GM23338 (cell line): ENCODE measurements around the gene MRPL27. TPM values are rescaled to one million over a fixed set of nuclear protein-coding genes. Genes with fewer than 3 reads are reported as not detected.

Experiments
- ATAC-seq: fragments of 200-7000 bp; cut with Tn5 transposase; 3 replicates; pipeline ENCODE4 v1.9.1; 2020
- DNase-seq: peaks from one replicate; pipeline ENCODE4 v3.0.0-alpha.2; 2015; ENCODE audit warnings: low spot score
- H2AFZ ChIP-seq: fragments of 200-600 bp; sonication (generic); 2 replicates; pipeline ENCODE4 v1.8.0; 2016; ENCODE audit warnings: antibody characterized with exemption, mild to moderate bottlenecking, moderate library complexity
- H3F3A ChIP-seq: fragments of 200-600 bp; sonication (generic); replicated peaks from 2 replicates; pipeline ENCODE4 v1.8.0; 2017; ENCODE audit warnings: antibody characterized with exemption, mixed run types, low read depth
- H3K27ac ChIP-seq: fragments of 200-600 bp; sonication (generic); 2 replicates; pipeline ENCODE4 v1.6.1; 2016; ENCODE audit warnings: low read depth
- H3K27me3 ChIP-seq: fragments of 200-600 bp; sonication (generic); 2 replicates; pipeline ENCODE4 v1.8.0; 2016; ENCODE audit warnings: mild to moderate bottlenecking, mixed run types, moderate library complexity; ENCODE audit not compliant: insufficient read depth
- H3K36me3 ChIP-seq: fragments of 200-600 bp; sonication (generic); 2 replicates; pipeline ENCODE4 v1.8.0; 2016; ENCODE audit warnings: mild to moderate bottlenecking; ENCODE audit not compliant: insufficient read depth
- H3K4me1 ChIP-seq: fragments of 200-600 bp; sonication (generic); 2 replicates; pipeline ENCODE4 v1.8.0; 2016; ENCODE audit warnings: mild to moderate bottlenecking, moderate library complexity; ENCODE audit not compliant: insufficient read depth
- H3K4me2 ChIP-seq: fragments of 200-600 bp; sonication (generic); 2 replicates; pipeline ENCODE4 v1.7.1; 2017; ENCODE audit warnings: mixed run types
- H3K4me3 ChIP-seq: fragments of 200-600 bp; sonication (generic); 2 replicates; pipeline ENCODE4 v1.6.1; 2016; ENCODE audit warnings: mixed run types
- H3K79me2 ChIP-seq: fragments of 200-600 bp; sonication (generic); replicated peaks from 2 replicates; pipeline ENCODE4 v1.8.0; 2017; ENCODE audit warnings: mild to moderate bottlenecking; ENCODE audit not compliant: insufficient read depth
- H3K9me2 ChIP-seq: fragments of 200-600 bp; sonication (generic); 2 replicates; pipeline ENCODE4 v1.8.0; 2017; ENCODE audit not compliant: insufficient read depth
- H4K20me1 ChIP-seq: fragments of 200-600 bp; sonication (generic); replicated peaks from 2 replicates; pipeline ENCODE4 v1.8.0; 2017; ENCODE audit warnings: mild to moderate bottlenecking; ENCODE audit not compliant: insufficient read depth
- H3K27ac Mint-ChIP-seq: 2 replicates; pipeline ENCODE4 v1.8.0; 2020; ENCODE audit warnings: inconsistent platforms, mild to moderate bottlenecking, moderate library complexity, mixed read lengths
- H3K27me3 Mint-ChIP-seq: 3 replicates; pipeline ENCODE4 v1.8.0; 2022; ENCODE audit warnings: low read depth, mild to moderate bottlenecking, moderate library complexity, mixed read lengths, inconsistent platforms; ENCODE audit not compliant: insufficient read depth, poor library complexity
- H3K36me3 Mint-ChIP-seq: 3 replicates; pipeline ENCODE4 v1.8.0; 2021; ENCODE audit warnings: low read depth, mild to moderate bottlenecking, inconsistent platforms, moderate library complexity, mixed read lengths
- H3K4me1 Mint-ChIP-seq: 3 replicates; pipeline ENCODE4 v1.8.0; 2020; ENCODE audit warnings: mild to moderate bottlenecking, inconsistent platforms, mixed read lengths
- H3K4me3 Mint-ChIP-seq: 3 replicates; pipeline ENCODE4 v1.8.0; 2021; ENCODE audit warnings: moderate library complexity, mild to moderate bottlenecking, inconsistent platforms, mixed read lengths
- H3K9me3 Mint-ChIP-seq: 3 replicates; pipeline ENCODE4 v1.8.0; 2020; ENCODE audit warnings: moderate library complexity, mild to moderate bottlenecking, inconsistent platforms, mixed read lengths
- EZH2 ChIP-seq: fragments of 200-600 bp; sonication (generic); IDR thresholded peaks from one replicate; pipeline ENCODE4 v1.8.0; 2017; ENCODE audit warnings: antibody characterized with exemption, mild to moderate bottlenecking, low read depth; ENCODE audit not compliant: unreplicated experiment
- JUNB ChIP-seq: IDR thresholded peaks from one replicate; pipeline ENCODE4 v1.6.1; 2016; ENCODE audit warnings: antibody characterized with exemption; ENCODE audit not compliant: unreplicated experiment
- NANOG ChIP-seq: IDR thresholded peaks from 2 replicates; pipeline ENCODE4 v1.6.1; 2016; ENCODE audit warnings: antibody characterized with exemption, borderline replicate concordance
- STAT1 ChIP-seq: IDR thresholded peaks from one replicate; pipeline ENCODE4 v1.6.1; 2016; ENCODE audit warnings: antibody characterized with exemption; ENCODE audit not compliant: unreplicated experiment
- ZNF114 ChIP-seq: fragments of 250-450 bp; sonication (Bioruptor Pico); IDR thresholded peaks from 2 replicates; pipeline ENCODE4 v1.5.0; 2020; ENCODE audit warnings: mild to moderate bottlenecking, moderate library complexity
- ZNF331 ChIP-seq: fragments of 250-450 bp; sonication (Bioruptor Pico); IDR thresholded peaks from 2 replicates; pipeline ENCODE4 v1.5.0; 2020; ENCODE audit warnings: low read depth, mild to moderate bottlenecking, moderate library complexity
- polyA plus RNA-seq: library from polyadenylated mRNA; unstranded; fragments of >200 nt; fragmentation: Nextera tagmentation; extraction: Ambion mirVana; gene quantifications from 2 replicates; pipeline ENCODE4 v1.2.1, GENCODE V29; 2016
- total RNA-seq: library from RNA; depleted of rRNA; stranded (reverse); fragments of >200 nt; shearing (Covaris generic); gene quantifications from 2 replicates; pipeline ENCODE4 v1.2.3, GENCODE V29; 2014
- TF ChIP-seq, protein P1 (sequence below), 2 experiments: fragments of 200-600 bp in 1 of 2; sonication (generic) in 1 of 2; conservative IDR thresholded peaks; 2 replicates each; pipeline versions ENCODE4 v1.5.1 to v1.6.1; 2016 to 2017; ENCODE audit warnings: antibody characterized with exemption in 2 of 2, low read depth in 2 of 2, mild to moderate bottlenecking in 2 of 2, moderate library complexity in 1 of 2
- TF ChIP-seq, protein P2 (sequence below): fragments of 250-450 bp; sonication (Bioruptor Pico); IDR thresholded peaks from 2 replicates; pipeline ENCODE4 v1.5.0; 2020; ENCODE audit warnings: mild to moderate bottlenecking, moderate library complexity

MRPL27 gene
- total and polyA plus RNA-seq, 2 experiments from 2014 or later: 74.3 to 227 TPM

DNA sequence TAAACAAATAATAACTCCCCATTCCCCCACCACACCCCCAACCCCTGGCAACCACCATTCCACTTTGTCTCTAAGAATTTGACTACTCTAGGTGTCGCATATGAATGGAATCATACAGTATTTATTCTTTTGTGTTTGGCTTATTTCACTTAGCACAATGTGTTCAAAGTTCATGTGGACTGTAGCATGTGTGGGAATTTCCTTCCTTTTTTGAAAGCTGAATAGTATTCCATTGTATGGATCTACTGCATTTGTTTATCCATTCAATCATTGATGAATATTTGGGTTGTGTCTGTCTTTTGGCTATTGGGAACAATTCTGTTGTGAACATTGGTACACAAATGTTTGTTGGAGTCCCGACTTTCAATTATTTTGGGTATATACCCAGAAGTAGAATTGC, 49.8 kb upstream of the MRPL27 start:
- Mint-ChIP-seq H3K27me3 (peaks cover 12% of the 10 kb centered on the region), H3K27ac (no peak overlapping the region), H3K4me1 (peaks cover 22% of the 10 kb centered on the region), H3K4me3 (no peak overlapping the region), H3K36me3 (peaks cover 7% of the 10 kb centered on the region; the same call in 2 of the 3 replicates), H3K9me3 (peaks cover 20% of the 10 kb centered on the region)
- Histone ChIP-seq H3K36me3 (no peaks in the 10 kb centered on the region), H3K27ac (no peak overlapping the region), H3F3A (peaks cover 7% of the 10 kb centered on the region; the same call in 1 of the 2 replicates), H2AFZ (no peak overlapping the region), H3K79me2 (0 out of 2 replicates have a peak, but pooled peaks cover under 1% of the 10 kb centered on the region), H3K4me2 (no peak overlapping the region), H4K20me1 (no peaks in the 10 kb centered on the region), H3K4me3 (no peak overlapping the region), H3K9me2 (no peaks in the 10 kb centered on the region), H3K27me3 (peaks cover 13% of the 10 kb centered on the region; the same call in 1 of the 2 replicates), H3K4me1 (peaks cover 18% of the 10 kb centered on the region)
- TF ChIP-seq ZNF114 (CRISPR knock-in tag): no peak
- TF ChIP-seq, protein P1, sequence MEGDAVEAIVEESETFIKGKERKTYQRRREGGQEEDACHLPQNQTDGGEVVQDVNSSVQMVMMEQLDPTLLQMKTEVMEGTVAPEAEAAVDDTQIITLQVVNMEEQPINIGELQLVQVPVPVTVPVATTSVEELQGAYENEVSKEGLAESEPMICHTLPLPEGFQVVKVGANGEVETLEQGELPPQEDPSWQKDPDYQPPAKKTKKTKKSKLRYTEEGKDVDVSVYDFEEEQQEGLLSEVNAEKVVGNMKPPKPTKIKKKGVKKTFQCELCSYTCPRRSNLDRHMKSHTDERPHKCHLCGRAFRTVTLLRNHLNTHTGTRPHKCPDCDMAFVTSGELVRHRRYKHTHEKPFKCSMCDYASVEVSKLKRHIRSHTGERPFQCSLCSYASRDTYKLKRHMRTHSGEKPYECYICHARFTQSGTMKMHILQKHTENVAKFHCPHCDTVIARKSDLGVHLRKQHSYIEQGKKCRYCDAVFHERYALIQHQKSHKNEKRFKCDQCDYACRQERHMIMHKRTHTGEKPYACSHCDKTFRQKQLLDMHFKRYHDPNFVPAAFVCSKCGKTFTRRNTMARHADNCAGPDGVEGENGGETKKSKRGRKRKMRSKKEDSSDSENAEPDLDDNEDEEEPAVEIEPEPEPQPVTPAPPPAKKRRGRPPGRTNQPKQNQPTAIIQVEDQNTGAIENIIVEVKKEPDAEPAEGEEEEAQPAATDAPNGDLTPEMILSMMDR (conservative IDR thresholded peaks at IDR 0.05; ENCODE audit: low read depth in 2 of 2): no peak
- no peak for TF ChIP-seq ZNF331 (CRISPR knock-in tag)
- no peak for TF ChIP-seq NANOG
- TF ChIP-seq JUNB: no peak
- no peak for TF ChIP-seq EZH2
- no peak for TF ChIP-seq STAT1
- TF ChIP-seq, protein P2, sequence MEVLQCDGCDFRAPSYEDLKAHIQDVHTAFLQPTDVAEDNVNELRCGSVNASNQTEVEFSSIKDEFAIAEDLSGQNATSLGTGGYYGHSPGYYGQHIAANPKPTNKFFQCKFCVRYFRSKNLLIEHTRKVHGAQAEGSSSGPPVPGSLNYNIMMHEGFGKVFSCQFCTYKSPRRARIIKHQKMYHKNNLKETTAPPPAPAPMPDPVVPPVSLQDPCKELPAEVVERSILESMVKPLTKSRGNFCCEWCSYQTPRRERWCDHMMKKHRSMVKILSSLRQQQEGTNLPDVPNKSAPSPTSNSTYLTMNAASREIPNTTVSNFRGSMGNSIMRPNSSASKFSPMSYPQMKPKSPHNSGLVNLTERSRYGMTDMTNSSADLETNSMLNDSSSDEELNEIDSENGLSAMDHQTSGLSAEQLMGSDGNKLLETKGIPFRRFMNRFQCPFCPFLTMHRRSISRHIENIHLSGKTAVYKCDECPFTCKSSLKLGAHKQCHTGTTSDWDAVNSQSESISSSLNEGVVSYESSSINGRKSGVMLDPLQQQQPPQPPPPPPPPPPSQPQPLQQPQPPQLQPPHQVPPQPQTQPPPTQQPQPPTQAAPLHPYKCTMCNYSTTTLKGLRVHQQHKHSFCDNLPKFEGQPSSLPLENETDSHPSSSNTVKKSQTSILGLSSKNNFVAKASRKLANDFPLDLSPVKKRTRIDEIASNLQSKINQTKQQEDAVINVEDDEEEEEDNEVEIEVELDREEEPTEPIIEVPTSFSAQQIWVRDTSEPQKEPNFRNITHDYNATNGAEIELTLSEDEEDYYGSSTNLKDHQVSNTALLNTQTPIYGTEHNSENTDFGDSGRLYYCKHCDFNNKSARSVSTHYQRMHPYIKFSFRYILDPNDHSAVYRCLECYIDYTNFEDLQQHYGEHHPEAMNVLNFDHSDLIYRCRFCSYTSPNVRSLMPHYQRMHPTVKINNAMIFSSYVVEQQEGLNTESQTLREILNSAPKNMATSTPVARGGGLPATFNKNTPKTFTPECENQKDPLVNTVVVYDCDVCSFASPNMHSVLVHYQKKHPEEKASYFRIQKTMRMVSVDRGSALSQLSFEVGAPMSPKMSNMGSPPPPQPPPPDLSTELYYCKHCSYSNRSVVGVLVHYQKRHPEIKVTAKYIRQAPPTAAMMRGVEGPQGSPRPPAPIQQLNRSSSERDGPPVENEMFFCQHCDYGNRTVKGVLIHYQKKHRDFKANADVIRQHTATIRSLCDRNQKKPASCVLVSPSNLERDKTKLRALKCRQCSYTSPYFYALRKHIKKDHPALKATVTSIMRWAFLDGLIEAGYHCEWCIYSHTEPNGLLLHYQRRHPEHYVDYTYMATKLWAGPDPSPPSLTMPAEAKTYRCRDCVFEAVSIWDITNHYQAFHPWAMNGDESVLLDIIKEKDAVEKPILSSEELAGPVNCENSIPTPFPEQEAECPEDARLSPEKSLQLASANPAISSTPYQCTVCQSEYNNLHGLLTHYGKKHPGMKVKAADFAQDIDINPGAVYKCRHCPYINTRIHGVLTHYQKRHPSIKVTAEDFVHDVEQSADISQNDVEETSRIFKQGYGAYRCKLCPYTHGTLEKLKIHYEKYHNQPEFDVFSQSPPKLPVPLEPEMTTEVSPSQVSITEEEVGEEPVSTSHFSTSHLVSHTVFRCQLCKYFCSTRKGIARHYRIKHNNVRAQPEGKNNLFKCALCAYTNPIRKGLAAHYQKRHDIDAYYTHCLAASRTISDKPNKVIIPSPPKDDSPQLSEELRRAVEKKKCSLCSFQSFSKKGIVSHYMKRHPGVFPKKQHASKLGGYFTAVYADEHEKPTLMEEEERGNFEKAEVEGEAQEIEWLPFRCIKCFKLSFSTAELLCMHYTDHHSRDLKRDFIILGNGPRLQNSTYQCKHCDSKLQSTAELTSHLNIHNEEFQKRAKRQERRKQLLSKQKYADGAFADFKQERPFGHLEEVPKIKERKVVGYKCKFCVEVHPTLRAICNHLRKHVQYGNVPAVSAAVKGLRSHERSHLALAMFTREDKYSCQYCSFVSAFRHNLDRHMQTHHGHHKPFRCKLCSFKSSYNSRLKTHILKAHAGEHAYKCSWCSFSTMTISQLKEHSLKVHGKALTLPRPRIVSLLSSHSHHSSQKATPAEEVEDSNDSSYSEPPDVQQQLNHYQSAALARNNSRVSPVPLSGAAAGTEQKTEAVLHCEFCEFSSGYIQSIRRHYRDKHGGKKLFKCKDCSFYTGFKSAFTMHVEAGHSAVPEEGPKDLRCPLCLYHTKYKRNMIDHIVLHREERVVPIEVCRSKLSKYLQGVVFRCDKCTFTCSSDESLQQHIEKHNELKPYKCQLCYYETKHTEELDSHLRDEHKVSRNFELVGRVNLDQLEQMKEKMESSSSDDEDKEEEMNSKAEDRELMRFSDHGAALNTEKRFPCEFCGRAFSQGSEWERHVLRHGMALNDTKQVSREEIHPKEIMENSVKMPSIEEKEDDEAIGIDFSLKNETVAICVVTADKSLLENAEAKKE: no peak
- ATAC-seq (no peak), DNase-seq (no peak)
